ENCODE data around the gene ESR2.

ESR2 gene

GRCh38 chr14:64158608-64159007 is 135.6 kb downstream of the ESR2 start:
- no peak for TF ChIP-seq CTCF (IDR thresholded peaks at IDR 0.05; ENCODE audit: insufficient read depth, low read length, poor library complexity, severe bottlenecking)
- DNase-seq (ENCODE audit: extremely low read depth, insufficient read length): no peak
- peaks cover 4% of the 10 kb centered on the region for H3K36me3 ChIP-seq (ENCODE audit: control insufficient read depth, insufficient read depth, low read length)

DNA sequence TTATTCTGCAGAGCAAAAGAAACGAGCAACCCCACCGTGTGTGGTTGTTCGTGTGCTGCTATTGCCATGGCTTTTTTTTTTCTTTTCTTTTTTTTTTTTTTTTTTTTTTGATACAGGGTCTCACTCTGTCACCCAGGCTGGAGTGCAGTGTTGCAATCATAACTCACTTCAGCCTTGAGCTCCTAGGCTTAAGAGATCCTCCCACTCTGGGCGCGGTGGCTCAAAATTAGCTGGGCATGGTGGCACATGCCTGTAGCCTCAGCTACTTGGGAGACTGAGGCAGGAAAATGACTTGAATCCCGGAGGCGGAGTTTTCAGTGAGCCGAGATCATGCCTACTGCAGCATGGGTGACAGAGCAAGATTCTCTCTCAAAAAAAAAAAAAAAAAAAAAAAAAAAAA is 144.2 kb downstream of the ESR2 start:
- H3K36me3 ChIP-seq (ENCODE audit: control insufficient read depth, insufficient read depth, low read length): peaks cover 6% of the 10 kb centered on the region
- DNase-seq (ENCODE audit: extremely low read depth, insufficient read length): no peak
- H3K4me3 ChIP-seq (replicated peaks; ENCODE audit: low read depth, low read length): no peak overlapping the region
- no peak for TF ChIP-seq CTCF (IDR thresholded peaks at IDR 0.05; ENCODE audit: insufficient read depth, low read length, poor library complexity, severe bottlenecking)
- no peaks in the 10 kb centered on the region for H3K27me3 ChIP-seq (replicated peaks; ENCODE audit: control insufficient read depth, insufficient read depth, low read length)

More at GRCh38 chr14:64158608-64159007, 135.6 kb downstream of the ESR2 start:
- no peaks in the 10 kb centered on the region for H3K27me3 ChIP-seq (replicated peaks; ENCODE audit: control insufficient read depth, insufficient read depth, low read length)
- no peak overlapping the region for H3K4me3 ChIP-seq (replicated peaks; ENCODE audit: low read depth, low read length)

DNA sequence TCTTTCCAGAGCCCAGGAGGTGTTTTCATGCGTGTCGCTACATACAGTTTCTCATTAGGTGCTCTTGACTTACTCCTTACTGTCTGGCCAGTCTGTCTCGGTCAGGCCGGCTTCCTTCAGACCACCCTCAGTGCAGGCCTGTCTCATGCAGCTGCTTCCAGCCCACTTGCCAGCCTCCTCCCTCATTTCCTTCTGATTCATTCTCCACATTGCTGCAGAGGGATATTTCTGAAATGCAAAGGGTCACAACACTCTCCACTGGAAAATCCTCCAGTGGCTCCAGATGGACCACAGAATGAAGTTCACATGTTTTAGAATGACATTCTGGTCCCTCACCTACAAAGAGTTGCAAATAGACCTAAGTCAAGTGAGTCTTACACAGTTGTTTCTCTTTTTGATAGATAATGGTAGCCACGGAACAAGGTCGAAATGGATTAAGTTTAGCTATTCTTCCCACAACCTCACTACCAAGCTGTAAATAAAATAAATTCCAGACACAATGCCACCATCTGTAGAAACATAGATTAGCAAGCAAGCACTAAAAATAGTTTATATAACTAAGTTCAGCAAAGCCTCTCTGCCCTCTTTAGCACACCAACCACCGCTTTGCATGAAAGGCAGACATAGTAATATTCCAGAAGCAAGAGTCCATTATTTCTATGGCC is 146.9 kb downstream of the ESR2 start:
- Histone ChIP-seq H3K27me3 (replicated peaks; ENCODE audit: control insufficient read depth, insufficient read depth, low read length) (no peaks in the 10 kb centered on the region), H3K36me3 (ENCODE audit: control insufficient read depth, insufficient read depth, low read length) (peaks cover 8% of the 10 kb centered on the region), H3K4me3 (replicated peaks; ENCODE audit: low read depth, low read length) (no peak overlapping the region)
- no peak for DNase-seq (ENCODE audit: extremely low read depth, insufficient read length)
- no peak for TF ChIP-seq CTCF (IDR thresholded peaks at IDR 0.05; ENCODE audit: insufficient read depth, low read length, poor library complexity, severe bottlenecking)

GRCh38 chr14:64137657-64138290 is 156.4 kb downstream of the ESR2 start:
- Histone ChIP-seq H3K36me3 (ENCODE audit: control insufficient read depth, insufficient read depth, low read length) (peaks cover 3% of the 10 kb centered on the region), H3K27me3 (replicated peaks; ENCODE audit: control insufficient read depth, insufficient read depth, low read length) (no peaks in the 10 kb centered on the region), H3K4me3 (replicated peaks; ENCODE audit: low read depth, low read length) (no peak overlapping the region)
- peak; percentile 28 for TF ChIP-seq CTCF (IDR thresholded peaks at IDR 0.05; ENCODE audit: insufficient read depth, low read length, poor library complexity, severe bottlenecking)
- no peak for DNase-seq (ENCODE audit: extremely low read depth, insufficient read length)

GRCh38 chr14:64126548-64126947 is 167.6 kb downstream of the ESR2 start:
- no peak for DNase-seq (ENCODE audit: extremely low read depth, insufficient read length)
- Histone ChIP-seq H3K36me3 (ENCODE audit: control insufficient read depth, insufficient read depth, low read length) (peaks cover 9% of the 10 kb centered on the region), H3K4me3 (replicated peaks; ENCODE audit: low read depth, low read length) (no peak overlapping the region), H3K27me3 (replicated peaks; ENCODE audit: control insufficient read depth, insufficient read depth, low read length) (no peaks in the 10 kb centered on the region)
- TF ChIP-seq CTCF (IDR thresholded peaks at IDR 0.05; ENCODE audit: insufficient read depth, low read length, poor library complexity, severe bottlenecking): no peak

All from GM06990 (cell line).